HCT116 (cell line): ENCODE measurements around the gene OSBPL10. TPM values are rescaled to one million over a fixed set of nuclear protein-coding genes. Genes with fewer than 3 reads are reported as not detected.

Source experiments
- ATAC-seq: fragments of 200-7000 bp; cut with Tn5 transposase; 2 replicates; pipeline ENCODE4 v1.9.1; 2020; ENCODE audit warnings: mild to moderate bottlenecking, moderate library complexity
- BruUV-seq: library from RNA; stranded (reverse); fragments of 400-500 nt; replicated peaks from 2 replicates; lab custom pipeline; 2021; lab: Mats Ljungman, UMichigan
- CTCF ChIA-PET: fragments of 300-600 bp; sonication (Branson Sonifier 250); formaldehyde crosslinking; loops from one replicate; lab custom pipeline; 2021; ENCODE audit warnings: antibody characterized with exemption; lab: Charles Lee
- POLR2A ChIA-PET: fragments of 300-600, 350-600 bp; sonication (Branson Sonifier 250); formaldehyde crosslinking; loops from one replicate; lab custom pipeline; 2021; ENCODE audit warnings: antibody characterized with exemption; lab: Charles Lee
- RAD21 ChIA-PET, 2 experiments: fragments of 300-600 bp; sonication (Branson Sonifier 250); formaldehyde crosslinking; loops; one replicate each; lab custom pipeline; 2023; ENCODE audit warnings: low total read pairs in 2 of 2; ENCODE audit not compliant: uncharacterized antibody in 2 of 2, unreplicated experiment in 2 of 2, low non-redundant PET in 1 of 2; lab: Charles Lee
- DNase-seq: peaks from one replicate; pipeline ENCODE4 v3.0.0-alpha.2; 2010; ENCODE audit warnings: low read depth, low spot score
- H2AFZ ChIP-seq: fragments of 200-600 bp; shearing (Covaris generic), sonication (generic); 2 replicates; pipeline ENCODE4 v1.6.1; 2017; ENCODE audit warnings: low read depth, mixed run types, mixed read lengths, antibody characterized with exemption, low read length; ENCODE audit not compliant: poor library complexity, severe bottlenecking
- H3K27ac ChIP-seq: 2 replicates; pipeline ENCODE4 v1.5.1; 2012; ENCODE audit warnings: low read depth, low read length
- H3K27me3 ChIP-seq: fragments of 200-600 bp; sonication (generic); 2 replicates; pipeline ENCODE4 v1.6.1; 2016; ENCODE audit warnings: mixed run types, low read length, mixed read lengths; ENCODE audit not compliant: insufficient read depth
- H3K36me3 ChIP-seq, 2 experiments: fragments of 200-500 bp in 1 of 2; fragments of 200-600 bp in 1 of 2; sonication (Bioruptor generic) in 1 of 2; sonication (generic) in 1 of 2; 2 replicates each; pipeline versions ENCODE4 v1.5.1 to v1.6.1; 2014 to 2016; ENCODE audit warnings: low read length in 2 of 2, inconsistent platforms in 1 of 2, mixed read lengths in 1 of 2, mixed run types in 1 of 2; ENCODE audit not compliant: insufficient read depth in 2 of 2, control insufficient read depth in 1 of 2
- H3K4me1 ChIP-seq, 2 experiments: fragments of 200-600 bp in 1 of 2; sonication (generic) in 1 of 2; 2 replicates each; pipeline versions ENCODE4 v1.5.1 to v1.6.1; 2012 to 2017; ENCODE audit warnings: low read length in 2 of 2, inconsistent platforms in 1 of 2, mild to moderate bottlenecking in 1 of 2, mixed read lengths in 1 of 2, mixed run types in 1 of 2, moderate library complexity in 1 of 2; ENCODE audit not compliant: insufficient read depth in 2 of 2, control insufficient read depth in 1 of 2
- H3K4me2 ChIP-seq: fragments of 200-600 bp; sonication (generic); 2 replicates; pipeline ENCODE4 v1.6.1; 2017; ENCODE audit warnings: mixed run types, low read length, mixed read lengths
- H3K4me3 ChIP-seq, 2 experiments: fragments of 200-600 bp in 1 of 2; sonication (generic) in 1 of 2; replicated peaks in 1 of 2; 2 replicates each; pipeline ENCODE4 v1.5.1; 2011 to 2016; ENCODE audit warnings: low read length in 2 of 2, control low read depth in 1 of 2, low read depth in 1 of 2, mild to moderate bottlenecking in 1 of 2, mixed read lengths in 1 of 2, mixed run types in 1 of 2
- H3K79me2 ChIP-seq: fragments of 200-600 bp; sonication (generic); 2 replicates; pipeline ENCODE4 v1.6.1; 2017; ENCODE audit warnings: mild to moderate bottlenecking, mixed run types, low read length, moderate library complexity, mixed read lengths; ENCODE audit not compliant: insufficient read depth
- H3K9ac ChIP-seq: fragments of 200-600 bp; sonication (generic); 2 replicates; pipeline ENCODE4 v1.6.1; 2016; ENCODE audit warnings: low read length, mixed read lengths
- H3K9me2 ChIP-seq: fragments of 200-600 bp; sonication (generic), shearing (Covaris generic); 2 replicates; pipeline ENCODE4 v1.6.1; 2017; ENCODE audit warnings: mixed run types, mild to moderate bottlenecking, moderate library complexity; ENCODE audit not compliant: insufficient read depth
- H3K9me3 ChIP-seq, 2 experiments: fragments of 200-500 bp in 1 of 2; fragments of 200-600 bp in 1 of 2; sonication (Bioruptor generic) in 1 of 2; sonication (generic) in 1 of 2; 2 replicates each; pipeline ENCODE4 v1.6.1; 2014 to 2017; ENCODE audit warnings: low read length in 2 of 2, mixed read lengths in 2 of 2, inconsistent platforms in 1 of 2, low read depth in 1 of 2, mild to moderate bottlenecking in 1 of 2, mixed run types in 1 of 2, moderate library complexity in 1 of 2; ENCODE audit not compliant: control insufficient read depth in 1 of 2, insufficient read depth in 1 of 2
- H4K20me1 ChIP-seq: fragments of 200-600 bp; sonication (generic), shearing (Covaris generic); 2 replicates; pipeline ENCODE4 v1.6.1; 2017; ENCODE audit warnings: mixed run types, mild to moderate bottlenecking, moderate library complexity; ENCODE audit not compliant: insufficient read depth
- CBX3 ChIP-seq: IDR thresholded peaks from 2 replicates; pipeline ENCODE4 v1.6.1; 2012; ENCODE audit warnings: low read depth
- CEBPB ChIP-seq: IDR thresholded peaks from 2 replicates; pipeline ENCODE4 v1.6.1; 2012; ENCODE audit warnings: low read depth
- CTCF ChIP-seq, 3 experiments: fragments of 200-600 bp in 1 of 3; sonication (generic) in 1 of 3; IDR thresholded peaks in 2 of 3; conservative IDR thresholded peaks in 1 of 3; 2 replicates each; pipeline ENCODE4 v1.5.1; 2012 to 2017; ENCODE audit warnings: low read depth in 2 of 3, low read length in 2 of 3, antibody characterized with exemption in 1 of 3, borderline replicate concordance in 1 of 3, control low read depth in 1 of 3, mild to moderate bottlenecking in 1 of 3, mixed read lengths in 1 of 3, mixed run types in 1 of 3, moderate library complexity in 1 of 3; ENCODE audit not compliant: insufficient read depth in 1 of 3
- EGR1 ChIP-seq: IDR thresholded peaks from 2 replicates; pipeline ENCODE4 v1.6.1; 2012; ENCODE audit warnings: low read depth
- ELF1 ChIP-seq: IDR thresholded peaks from 2 replicates; pipeline ENCODE4 v1.6.1; 2012; ENCODE audit warnings: low read depth, borderline replicate concordance
- EZH2 ChIP-seq: fragments of 200-600 bp; sonication (generic); IDR thresholded peaks from 2 replicates; pipeline ENCODE4 v1.6.1; 2017; ENCODE audit warnings: antibody characterized with exemption, mixed run types
- EZH2phosphoT487 ChIP-seq: fragments of 200-600 bp; IDR thresholded peaks from 2 replicates; pipeline ENCODE4 v1.6.1; 2018; ENCODE audit warnings: antibody characterized with exemption, borderline replicate concordance
- FOSL1 ChIP-seq: IDR thresholded peaks from 2 replicates; pipeline ENCODE4 v1.6.1; 2012; ENCODE audit warnings: low read depth
- JUND ChIP-seq: IDR thresholded peaks from 2 replicates; pipeline ENCODE4 v1.6.1; 2012
- MAX ChIP-seq: IDR thresholded peaks from 2 replicates; pipeline ENCODE4 v1.6.1; 2012
- POLR2A ChIP-seq: IDR thresholded peaks from 2 replicates; pipeline ENCODE4 v1.7.0; 2011; ENCODE audit warnings: borderline replicate concordance; ENCODE audit not compliant: insufficient read depth, insufficient read length; ENCODE audit errors: extremely low read depth
- POLR2AphosphoS5 ChIP-seq: IDR thresholded peaks from 2 replicates; pipeline ENCODE4 v1.6.1; 2011; ENCODE audit warnings: mild to moderate bottlenecking, low read depth, low read length, moderate library complexity
- RAD21 ChIP-seq: IDR thresholded peaks from 2 replicates; pipeline ENCODE4 v1.6.1; 2012; ENCODE audit warnings: low read depth, mild to moderate bottlenecking
- SIN3A ChIP-seq: IDR thresholded peaks from 2 replicates; pipeline ENCODE4 v1.6.1; 2012; ENCODE audit warnings: low read depth
- SRF ChIP-seq: IDR thresholded peaks from 2 replicates; pipeline ENCODE4 v1.6.1; 2012; ENCODE audit warnings: low read depth
- ZFX ChIP-seq: fragments of 450-650 bp; IDR thresholded peaks from 2 replicates; pipeline ENCODE4 v1.6.1; 2017
- ZNF274 ChIP-seq: fragments of 200-500 bp; sonication (Bioruptor generic); IDR thresholded peaks from 2 replicates; pipeline ENCODE4 v1.6.1; 2014; ENCODE audit warnings: mild to moderate bottlenecking, low read depth, low read length, inconsistent platforms
- intact Hi-C: fragments of 100-400 bp; cut with micrococcal nuclease; formaldehyde crosslinking; loops from 2 replicates; pipeline ENCODE4 v1.10.0; 2022
- total RNA-seq: library from RNA; stranded (reverse); gene quantifications from one replicate; pipeline ENCODE4 v1.2.1, GENCODE V29; 2021; ENCODE audit not compliant: unreplicated experiment
- TF ChIP-seq, protein P1 (sequence below): IDR thresholded peaks from 2 replicates; pipeline ENCODE4 v1.6.1; 2011; ENCODE audit warnings: mild to moderate bottlenecking, low read length, moderate library complexity; ENCODE audit not compliant: insufficient replicate concordance; ENCODE audit errors: extremely low read depth
- TF ChIP-seq, protein P2 (sequence below): IDR thresholded peaks from 2 replicates; pipeline ENCODE4 v1.6.1; 2012

OSBPL10 gene
- total RNA-seq, 1 experiment from 2014 or later, result 25.8 TPM

- H3K9me2 ChIP-seq, result no peaks in the 10 kb centered on the region
- H4K20me1 ChIP-seq, result no peaks in the 10 kb centered on the region
- no peak for TF ChIP-seq POLR2A
- no peak for TF ChIP-seq ZNF274
- no peak for TF ChIP-seq ELF1
- no peak for TF ChIP-seq SIN3A
- no peak for TF ChIP-seq CBX3
- TF ChIP-seq FOSL1, result no peak
- TF ChIP-seq, protein P1, sequence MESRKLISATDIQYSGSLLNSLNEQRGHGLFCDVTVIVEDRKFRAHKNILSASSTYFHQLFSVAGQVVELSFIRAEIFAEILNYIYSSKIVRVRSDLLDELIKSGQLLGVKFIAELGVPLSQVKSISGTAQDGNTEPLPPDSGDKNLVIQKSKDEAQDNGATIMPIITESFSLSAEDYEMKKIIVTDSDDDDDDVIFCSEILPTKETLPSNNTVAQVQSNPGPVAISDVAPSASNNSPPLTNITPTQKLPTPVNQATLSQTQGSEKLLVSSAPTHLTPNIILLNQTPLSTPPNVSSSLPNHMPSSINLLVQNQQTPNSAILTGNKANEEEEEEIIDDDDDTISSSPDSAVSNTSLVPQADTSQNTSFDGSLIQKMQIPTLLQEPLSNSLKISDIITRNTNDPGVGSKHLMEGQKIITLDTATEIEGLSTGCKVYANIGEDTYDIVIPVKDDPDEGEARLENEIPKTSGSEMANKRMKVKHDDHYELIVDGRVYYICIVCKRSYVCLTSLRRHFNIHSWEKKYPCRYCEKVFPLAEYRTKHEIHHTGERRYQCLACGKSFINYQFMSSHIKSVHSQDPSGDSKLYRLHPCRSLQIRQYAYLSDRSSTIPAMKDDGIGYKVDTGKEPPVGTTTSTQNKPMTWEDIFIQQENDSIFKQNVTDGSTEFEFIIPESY, result no peak
- no peak for TF ChIP-seq SRF
- TF ChIP-seq, protein P2, sequence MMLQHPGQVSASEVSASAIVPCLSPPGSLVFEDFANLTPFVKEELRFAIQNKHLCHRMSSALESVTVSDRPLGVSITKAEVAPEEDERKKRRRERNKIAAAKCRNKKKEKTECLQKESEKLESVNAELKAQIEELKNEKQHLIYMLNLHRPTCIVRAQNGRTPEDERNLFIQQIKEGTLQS, result no peak
- TF ChIP-seq ZFX, result no peak
- no peak for TF ChIP-seq EZH2phosphoT487
- TF ChIP-seq RAD21, result no peak
- no peak for TF ChIP-seq EGR1
- no peak for TF ChIP-seq EZH2
- TF ChIP-seq MAX, result no peak
- no peak for TF ChIP-seq POLR2AphosphoS5
- no peak for TF ChIP-seq JUND
- no peak for TF ChIP-seq CTCF (IDR thresholded peaks at IDR 0.05 in 2 of 3, conservative IDR thresholded peaks at IDR 0.05 in 1 of 3; ENCODE audit: borderline replicate concordance in 1 of 3, insufficient read depth in 1 of 3, low read depth in 2 of 3, low read length in 2 of 3)
- TF ChIP-seq CEBPB, result no peak
- DNase-seq (no peak), ATAC-seq (no peak)
- POLR2A ChIA-PET, result no interaction called here
- intact Hi-C loops, result no loop called here
- H3K4me1 ChIP-seq, result peaks cover 14% of the 10 kb centered on the region in 2 experiments; a peak in 2 of 4 replicates
- H3K4me3 ChIP-seq, result no peak overlapping the region
- no peaks in the 10 kb centered on the region for H3K79me2 ChIP-seq
- no peaks in the 10 kb centered on the region for H3K36me3 ChIP-seq
- RAD21 ChIA-PET, result no interaction called here
- no peak overlapping the region for H3K9ac ChIP-seq
- CTCF ChIA-PET, result no interaction called here
- no peak overlapping the region for H2AFZ ChIP-seq
- no TSS peak for BruUV-seq
- no peak overlapping the region for H3K4me2 ChIP-seq
- no peak overlapping the region for H3K27ac ChIP-seq
- no peaks in the 10 kb centered on the region for H3K9me3 ChIP-seq
- H3K27me3 ChIP-seq, result no peaks in the 10 kb centered on the region
Measured at GRCh38 chr3:31922962-31923361, 58.1 kb downstream of the OSBPL10 start.
